Fibroblast of peridontal ligament (primary cell): ENCODE data around the gene PXYLP1.

Experiments
- DNase-seq: peaks from one replicate; pipeline ENCODE4 v3.0.0-alpha.2; 2010; ENCODE audit errors: extremely low read depth

The PXYLP1 gene

DNA sequence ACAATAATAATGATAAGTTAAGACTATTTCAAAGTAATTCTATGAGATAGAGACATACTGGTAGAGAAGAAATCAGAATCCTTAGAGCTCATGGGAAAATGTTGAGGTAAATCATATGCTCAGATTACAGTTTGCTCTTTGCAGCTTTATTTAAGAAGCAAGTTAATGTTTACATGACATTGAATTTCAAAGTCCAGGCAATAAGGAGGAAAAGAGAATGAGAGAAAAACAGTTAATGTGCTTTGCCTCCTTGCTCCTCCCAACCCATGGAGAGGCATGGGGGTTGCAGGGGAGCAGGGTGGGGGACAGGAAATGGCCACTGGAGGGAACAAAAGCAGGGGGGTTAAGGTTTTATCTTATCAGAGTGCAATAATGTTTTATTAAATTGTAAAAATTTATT, 94.5 kb downstream of the PXYLP1 start:
- no peak for DNase-seq

DNA sequence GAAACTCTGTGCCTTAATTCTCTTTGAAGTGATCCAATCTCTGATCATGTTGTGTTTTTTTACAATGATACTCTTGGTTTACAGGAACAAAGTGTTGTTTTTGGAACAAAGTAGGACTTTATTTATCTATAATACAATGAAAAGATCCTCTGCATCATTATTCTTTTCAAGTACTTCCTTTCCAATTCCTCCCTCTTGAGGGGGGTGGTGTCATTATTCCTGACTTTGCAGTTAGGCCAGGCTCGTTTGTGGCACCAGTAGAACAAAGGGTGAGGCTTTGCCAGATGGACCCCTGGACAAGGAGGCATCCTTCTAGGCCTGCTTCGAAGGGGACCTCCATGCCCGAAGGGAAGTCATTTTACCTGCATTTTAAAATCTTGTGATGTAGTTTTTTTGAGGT, 95.0 kb downstream of the PXYLP1 start:
- DNase-seq = no peak

DNA sequence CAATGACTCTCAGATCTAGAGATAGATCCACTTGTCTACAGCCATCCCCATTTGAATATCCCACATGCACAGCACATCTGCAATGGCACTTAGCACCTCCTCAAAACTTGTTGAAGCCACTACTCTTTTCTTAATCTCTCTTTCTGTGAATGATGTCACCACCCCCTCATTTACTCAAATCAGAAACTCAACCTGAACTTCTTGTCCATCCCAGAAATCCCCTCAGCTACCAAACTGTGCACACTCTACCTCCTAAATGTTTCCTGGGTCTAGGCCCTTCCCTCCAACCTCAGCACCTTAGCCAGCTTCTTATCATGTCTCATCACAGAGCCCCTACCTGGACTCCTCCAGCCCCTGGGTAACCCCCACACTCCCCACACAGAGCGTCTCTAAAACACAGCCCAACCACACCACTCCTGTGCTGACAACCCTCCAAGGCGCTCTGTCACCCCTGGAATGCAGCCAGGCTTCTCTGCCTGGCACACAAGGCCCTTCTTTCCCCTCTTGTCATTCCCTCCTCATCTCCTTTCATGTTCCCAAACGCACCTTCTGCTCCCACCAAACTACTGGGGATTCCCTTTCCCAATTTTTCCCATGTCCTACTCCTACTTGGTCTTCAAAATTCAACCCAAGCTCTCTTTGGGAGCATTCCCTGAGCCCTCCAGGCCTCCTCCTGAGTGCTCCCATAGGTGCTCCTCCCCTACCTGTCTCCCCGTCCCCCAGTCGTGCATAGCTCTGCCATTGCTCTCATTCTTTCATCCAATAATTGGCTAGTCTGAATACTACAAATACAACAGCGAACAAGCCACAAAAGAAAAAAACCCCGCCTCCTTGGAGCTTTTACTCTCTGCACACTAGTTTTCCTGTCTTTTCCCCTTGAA, 96.9 kb downstream of the PXYLP1 start:
- no peak for DNase-seq

DNA sequence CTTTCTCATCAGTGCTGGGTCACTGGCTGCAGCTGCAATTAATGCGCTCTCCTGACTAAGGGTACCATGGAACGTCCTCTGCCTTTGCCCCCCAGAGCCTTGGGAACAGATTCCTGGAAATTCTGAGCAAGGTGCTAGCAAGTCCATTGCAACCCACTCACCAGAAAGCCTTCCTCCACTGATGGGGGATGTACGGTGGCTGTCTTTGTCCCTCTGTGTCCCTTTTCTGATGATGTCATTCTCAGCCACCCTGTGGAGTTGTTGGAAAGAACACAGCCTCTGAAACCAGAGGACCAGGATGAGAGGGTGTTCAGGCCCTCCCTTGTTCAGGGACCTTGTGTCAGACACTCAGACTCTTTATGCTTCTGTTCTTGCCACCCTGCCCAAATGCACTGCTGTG, 98.6 kb downstream of the PXYLP1 start:
- DNase-seq = no peak

DNA sequence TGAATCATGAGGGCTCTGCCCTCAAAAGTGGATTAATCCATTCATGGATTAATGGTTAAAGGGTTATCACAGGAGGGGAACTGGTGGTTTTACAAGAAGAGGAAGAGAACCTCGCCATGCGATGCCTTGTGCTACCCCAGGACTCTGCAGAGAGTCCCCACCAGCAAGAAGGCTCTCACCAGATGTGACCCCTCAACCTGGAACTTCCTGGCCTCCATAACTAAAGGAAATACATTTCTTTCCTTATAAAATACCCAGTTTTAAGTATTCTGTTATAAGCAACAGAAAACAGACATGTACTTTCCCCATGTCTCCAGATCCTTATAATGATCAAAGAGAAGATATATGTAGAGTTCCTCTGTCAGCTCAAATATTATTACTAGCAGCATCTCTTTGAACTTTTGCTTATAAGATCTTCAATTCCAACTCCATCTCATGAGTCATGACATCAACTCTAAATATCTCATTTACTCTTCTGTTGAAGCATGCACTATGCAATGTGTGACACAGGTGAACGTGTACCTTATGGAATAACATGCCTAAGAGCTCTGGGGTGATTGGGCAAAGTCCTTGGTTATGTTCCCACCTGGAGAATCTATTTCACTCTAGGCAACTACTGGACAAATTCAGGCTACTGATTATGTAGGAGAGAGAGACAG, 99.2 kb downstream of the PXYLP1 start:
- no peak for DNase-seq

DNA sequence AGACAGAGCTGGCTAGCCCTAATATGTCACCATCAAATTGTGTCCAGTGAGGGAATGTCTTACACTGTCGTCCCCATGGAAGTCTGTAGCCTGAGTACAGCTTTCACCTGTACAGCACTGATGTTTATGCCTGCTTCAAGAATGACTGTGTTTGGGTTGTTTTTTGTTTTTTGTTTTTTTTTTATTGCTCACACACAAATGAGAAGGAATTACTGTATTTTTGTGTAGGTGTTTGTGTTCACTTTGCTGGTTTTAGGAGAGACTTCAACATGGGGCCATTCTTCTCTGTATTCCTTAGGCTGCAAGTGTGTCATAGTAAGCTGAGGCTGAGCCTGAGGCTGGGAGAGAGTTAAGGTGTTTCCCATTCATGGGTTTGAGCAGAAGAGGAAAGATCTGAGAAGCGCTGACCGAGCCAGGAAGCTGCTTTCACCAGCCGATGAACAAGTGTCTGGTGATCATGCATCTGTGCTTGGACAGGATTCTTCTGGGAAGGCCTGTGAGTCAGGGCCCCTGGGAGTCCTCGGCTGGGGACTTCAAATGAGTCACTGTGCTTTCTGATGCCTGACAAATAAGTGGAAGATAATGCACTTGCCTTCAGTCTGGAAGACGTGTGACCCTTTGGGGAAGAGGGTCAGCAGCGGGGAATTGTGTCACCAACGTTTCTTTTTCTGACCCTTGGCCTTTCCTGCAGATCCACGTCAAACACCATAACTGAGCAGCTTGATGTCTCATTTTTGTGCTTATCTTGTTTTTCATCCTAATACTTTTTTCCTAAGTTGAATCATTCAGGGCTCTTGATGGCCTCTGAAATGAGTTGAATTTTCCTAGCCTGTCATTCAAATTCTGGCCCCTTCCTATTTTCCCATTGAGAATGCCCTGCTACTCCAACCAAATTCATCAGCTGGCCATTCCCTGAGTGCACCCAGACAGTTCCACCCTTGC, 100.0 kb downstream of the PXYLP1 start:
- peak; percentile 88 for DNase-seq

DNA sequence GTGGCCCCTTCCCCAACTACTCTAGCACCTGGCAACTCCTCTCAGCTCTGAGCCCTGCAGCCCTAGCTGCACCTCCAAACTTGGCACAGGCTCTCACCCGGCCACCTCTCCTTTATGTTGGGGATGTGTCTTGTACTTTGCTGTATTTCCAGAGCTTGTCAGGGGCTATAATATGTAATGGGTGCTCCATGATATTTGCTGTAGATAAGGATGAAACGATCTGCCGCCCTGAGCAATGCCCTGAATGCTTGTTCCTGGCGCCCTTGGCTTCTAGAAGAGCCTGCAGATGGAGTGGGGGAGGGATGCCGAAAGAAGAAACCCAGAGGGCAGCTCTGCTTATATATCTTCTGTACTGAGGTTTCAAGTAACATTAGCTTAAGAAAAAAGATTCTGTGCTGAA, 100.8 kb downstream of the PXYLP1 start:
- no peak for DNase-seq

DNA sequence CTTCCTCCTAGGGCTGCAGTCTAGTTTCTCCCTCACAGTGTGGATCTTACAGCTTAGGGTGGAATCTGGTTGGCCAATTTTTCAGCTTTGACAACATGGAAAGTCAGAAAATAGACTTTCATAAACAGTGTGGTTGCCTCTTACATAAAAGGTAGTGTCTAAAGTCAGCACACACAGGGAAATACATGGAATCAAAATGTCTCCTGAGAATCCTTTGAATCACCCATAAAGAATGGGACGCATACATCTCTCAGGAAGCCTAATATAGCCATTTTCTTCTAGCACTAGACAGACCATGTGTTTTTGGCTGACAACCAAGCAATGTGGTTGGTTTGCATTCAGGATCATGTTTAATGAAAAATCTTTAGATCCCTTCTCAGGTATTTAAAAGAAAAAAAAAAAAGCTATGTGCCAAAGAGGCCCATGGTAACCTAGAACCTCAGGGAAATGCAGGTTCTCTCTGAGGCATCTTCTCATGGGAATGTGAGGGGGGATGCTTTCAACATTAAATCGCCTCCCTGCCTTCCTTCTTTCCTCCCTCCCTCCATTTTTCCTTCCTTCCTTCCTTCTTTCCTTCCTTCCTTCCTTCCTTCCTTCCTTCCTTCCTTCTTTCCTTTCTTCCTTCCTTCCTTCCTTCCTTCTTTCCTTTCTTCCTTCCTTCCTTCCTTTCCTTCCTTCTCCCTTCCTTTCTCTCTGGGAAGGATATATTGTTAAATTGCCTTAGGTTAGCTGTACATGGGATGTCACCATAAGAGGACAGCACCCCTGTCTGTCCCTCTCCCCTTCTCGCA, 102.4 kb downstream of the PXYLP1 start:
- peak; percentile 76 for DNase-seq

DNA sequence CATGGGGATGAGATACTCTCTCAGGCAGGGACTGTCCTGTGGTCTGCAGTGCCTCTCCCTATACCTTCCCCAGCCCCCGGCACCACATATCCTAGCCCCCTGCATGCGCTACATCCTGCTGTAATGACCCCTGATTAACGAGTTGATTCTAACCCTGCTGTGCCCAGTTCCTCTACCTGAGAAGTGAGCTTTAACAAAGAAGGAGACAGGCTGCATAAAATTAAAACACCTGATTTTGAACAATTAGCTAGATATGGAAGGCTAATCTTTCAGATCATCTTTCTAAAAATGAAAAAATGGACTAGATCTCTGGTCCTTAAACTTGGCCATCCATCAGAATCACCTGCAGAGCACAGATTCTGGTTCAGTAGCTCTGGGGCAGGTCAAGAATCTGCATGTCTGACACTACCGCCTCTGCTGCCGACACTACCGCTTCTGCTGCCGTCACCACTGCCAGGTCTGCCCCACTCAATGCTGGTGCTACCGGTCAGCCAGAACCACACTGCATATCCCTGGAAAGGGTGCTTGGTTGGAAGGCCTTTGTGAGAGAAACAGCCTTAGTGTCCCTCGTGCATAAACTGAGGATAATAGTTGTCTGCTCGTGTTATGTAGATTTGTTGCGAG, 103.1 kb downstream of the PXYLP1 start:
- DNase-seq = no peak

DNA sequence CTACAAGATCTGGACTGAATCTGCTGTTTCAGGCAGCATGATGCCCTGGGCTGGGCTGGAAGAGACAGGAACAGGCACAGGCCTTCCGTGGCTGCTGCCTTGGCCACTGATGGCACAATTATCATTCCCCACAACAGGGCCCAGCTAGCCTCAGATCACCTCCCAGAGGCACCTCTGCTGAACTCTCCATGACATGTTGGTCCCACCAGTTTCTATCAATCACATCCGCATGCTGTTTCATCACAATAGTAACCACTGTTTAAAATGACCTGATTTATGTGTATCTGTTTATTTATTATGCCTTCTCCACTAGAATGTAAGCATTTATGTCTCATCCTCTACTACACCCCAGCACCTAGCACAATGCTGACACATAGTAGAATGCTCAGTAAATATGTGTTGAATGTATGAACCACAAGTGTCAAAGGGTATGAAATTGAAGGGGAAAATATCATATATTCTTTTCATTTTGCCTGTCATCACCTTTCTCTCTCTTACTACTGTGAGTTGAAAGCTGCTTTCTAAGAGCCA, 104.0 kb downstream of the PXYLP1 start:
- no peak for DNase-seq

DNA sequence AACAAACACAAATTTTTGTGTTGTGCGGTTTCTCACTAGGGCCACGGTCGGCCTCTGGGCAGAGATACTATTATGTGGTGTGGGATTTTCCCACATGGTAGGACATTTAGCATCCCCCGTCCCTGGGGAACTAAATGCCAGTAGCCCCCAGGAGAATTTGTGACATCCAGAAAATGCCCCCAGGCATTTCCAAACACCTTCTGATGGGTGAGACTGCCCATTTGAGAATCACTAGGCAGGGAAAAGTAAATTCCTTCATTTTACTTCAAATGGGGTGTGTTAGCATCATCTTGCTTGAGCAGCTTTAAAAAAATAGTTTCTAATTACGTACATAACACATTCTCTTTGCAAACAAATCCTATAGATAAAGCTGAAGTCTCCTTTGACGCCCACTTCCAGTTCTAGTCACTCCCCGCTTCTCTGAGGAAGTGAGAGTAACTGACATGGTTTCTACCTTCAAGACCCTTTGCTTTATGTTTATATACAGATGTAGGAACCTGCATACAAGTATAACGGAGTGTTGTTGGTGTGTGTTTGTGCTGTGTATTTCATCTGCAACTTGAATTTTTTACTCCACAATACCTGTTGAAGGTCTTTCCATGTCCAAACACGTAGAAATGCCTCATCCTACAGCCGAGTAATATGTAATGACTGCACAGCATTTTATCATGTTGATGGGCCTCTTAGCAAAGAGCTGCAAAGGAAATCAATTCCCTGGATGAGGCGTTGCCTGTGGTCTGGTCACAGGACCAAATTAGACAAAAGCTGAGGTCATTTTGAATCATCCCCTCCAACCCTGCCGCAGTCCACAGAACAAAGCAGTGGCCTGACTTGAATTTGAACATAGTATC, 105.3 kb downstream of the PXYLP1 start:
- peak; percentile 90 for DNase-seq

DNA sequence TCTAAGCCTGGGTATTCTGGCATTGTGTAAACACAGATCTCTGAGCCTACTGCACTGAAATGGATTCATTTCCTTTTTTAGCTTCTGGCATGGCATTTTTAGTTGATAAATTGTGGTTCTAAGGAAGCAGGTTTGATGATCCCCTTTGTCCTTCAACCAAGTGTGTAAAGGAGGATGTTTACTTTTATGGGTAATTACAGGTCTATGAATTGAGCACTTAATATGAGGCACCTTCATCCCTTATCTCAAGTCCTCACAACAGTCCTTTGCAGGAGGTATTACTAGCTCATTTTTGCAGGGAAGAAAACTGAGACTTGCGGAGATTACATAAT, 105.9 kb downstream of the PXYLP1 start:
- no peak for DNase-seq

DNA sequence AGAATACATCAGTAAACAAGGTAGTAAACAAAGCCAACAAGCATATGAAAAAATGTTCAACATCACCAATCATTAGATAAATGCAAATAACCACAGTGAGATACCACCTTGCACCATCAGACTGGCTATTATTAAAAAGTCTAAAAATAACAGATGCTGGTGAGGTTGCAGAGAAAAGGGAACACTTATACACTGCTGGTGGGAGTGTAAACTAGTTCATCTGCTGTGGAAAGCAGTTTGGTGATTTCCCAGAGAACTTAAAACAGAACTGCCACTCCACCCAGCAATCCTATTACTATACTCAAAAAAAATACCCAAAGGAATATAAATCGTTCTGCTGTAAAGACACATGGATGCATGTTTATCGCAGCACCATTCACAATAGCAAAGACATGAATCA, 106.4 kb downstream of the PXYLP1 start:
- DNase-seq = no peak

DNA sequence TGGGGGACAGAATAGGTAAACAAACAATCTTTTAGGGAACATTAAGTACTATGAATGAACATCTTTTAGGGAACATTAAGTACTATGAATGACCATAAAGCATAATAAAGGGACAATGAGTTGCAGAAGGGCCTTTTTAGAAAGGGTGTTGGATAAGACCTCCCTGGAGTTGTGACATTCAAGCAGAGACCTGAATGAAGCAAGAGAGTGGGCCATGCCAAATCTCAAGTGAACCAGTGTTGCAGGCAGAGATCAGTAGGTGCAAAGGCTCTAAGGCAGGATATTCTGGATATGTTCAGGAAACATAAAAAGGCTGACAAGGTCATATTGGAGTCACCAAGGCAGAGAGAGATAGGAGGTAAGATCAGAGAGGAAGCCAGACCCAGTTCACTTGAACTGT, 107.3 kb downstream of the PXYLP1 start:
- DNase-seq = no peak

DNA sequence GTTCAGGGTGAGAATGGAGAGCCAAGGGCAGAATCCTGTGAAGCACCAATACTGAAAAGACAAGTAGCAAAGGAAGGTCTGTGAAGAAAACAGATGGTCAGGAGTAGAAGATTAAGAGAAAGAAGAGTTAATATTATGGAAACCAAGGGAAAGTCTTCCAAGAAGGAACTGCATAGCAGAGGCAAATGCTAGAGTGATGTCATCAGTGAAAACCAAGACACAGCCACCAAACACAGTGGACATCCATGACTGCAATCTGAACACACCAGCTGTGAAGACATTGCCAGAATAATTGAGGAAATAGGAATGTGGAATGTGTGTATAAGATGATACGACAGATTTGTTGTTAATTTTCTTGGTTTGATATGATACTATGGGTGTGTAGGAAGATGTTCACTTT, 109.9 kb downstream of the PXYLP1 start:
- DNase-seq = no peak

DNA sequence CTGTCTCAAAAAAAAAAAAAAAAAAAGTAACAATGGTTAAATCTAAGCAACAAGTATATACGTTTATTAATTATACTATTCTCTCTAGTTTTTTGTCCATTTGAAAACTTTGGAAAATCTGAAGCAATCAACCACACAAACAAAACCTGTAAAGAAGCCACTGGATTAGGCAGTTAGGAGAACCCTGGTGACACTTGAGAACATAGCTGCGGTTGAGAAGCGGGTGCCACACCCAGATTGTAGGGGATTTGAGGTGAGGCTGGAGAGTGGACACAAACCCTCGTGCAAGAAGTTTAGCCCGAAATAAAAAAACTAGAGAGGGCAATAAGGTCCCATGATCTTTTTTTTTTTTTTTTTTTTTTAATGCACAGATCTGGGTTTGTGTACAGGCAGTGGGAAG, 110.8 kb downstream of the PXYLP1 start:
- no peak for DNase-seq

DNA sequence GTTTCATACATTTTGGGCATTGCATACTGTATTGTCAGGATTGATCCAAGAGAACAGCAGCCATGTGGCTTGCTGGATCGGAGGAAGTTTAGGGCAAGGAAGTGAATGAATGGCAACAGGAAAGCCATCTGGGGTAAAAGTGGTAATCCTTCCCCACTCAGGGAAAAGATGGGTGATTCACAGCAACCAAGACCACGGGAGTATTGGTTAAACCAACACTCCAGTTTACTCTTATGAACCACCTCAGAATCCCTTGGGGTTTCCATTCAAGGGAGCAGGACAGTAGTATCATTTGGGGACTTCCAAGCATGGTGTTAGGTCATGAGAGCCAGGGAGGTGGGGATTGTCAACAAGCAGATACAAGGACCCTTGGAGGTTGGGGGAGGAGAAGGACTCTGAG, 111.5 kb downstream of the PXYLP1 start:
- no peak for DNase-seq

DNA sequence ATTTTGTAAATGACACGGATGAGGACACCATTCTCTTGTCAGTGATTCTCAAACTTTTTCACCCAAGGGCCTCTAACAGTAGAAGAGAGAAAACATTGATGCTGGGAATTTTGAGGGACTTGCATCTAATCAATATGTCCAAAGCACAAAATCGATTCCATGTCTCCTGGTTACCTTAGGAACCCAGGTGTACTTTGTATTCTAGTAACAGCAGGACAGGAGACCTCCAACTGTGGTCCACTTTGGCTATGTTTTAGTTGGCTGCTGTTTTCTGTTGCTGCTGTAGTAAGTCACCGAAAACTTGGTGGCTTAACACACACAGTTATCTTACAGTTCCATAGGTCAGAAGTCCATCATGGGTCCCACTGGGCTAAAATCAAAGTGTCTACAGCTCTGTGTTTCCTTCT, 112.2 kb downstream of the PXYLP1 start:
- DNase-seq = no peak
